Fibroblast of gingiva (primary cell): Measurements from ENCODE around the gene EPHA3.

Experiments used
- DNase-seq: peaks from one replicate; pipeline ENCODE4 v3.0.0-alpha.2; 2011; ENCODE audit warnings: low read depth

The EPHA3 gene

DNA sequence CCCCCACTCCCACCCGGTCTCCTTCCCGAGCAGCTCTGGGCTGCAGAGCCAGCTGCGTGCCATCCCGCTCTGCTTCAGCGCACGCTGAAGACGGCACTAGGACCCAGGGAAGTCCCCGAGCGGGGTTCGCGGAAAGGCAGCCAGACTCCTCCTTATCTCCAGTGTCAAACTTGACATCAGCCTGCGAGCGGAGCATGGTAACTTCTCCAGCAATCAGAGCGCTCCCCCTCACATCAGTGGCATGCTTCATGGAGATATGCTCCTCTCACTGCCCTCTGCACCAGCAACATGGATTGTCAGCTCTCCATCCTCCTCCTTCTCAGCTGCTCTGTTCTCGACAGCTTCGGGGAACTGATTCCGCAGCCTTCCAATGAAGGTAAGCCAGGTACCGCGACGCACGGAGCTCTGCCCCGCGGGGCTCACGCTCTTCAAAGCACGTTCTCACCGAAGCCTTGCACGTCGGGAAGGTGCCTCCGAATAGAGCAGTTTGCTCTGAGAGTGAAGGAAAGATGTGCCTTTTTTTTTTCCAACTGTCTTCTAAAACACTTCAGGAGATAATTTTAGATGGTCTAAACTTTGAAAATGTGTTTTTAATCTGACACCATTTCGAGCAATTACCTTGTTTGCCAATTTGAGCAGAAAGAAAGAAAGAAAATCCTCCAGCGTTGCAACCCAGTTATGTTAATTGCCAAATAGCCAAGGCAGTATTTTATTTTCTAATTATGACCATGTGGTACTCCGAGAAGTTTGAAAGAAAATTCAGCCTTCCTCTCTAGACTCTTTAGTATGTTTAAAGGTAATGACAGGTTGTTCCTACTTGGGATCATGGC, at the start of gene EPHA3:
Gene EPHA3, plus strand, starts transcription at position 161 of the 830 bp plus-strand sequence. Its CDS starts 128 bp downstream, at position 289.
- peak; percentile 75 for DNase-seq

DNA sequence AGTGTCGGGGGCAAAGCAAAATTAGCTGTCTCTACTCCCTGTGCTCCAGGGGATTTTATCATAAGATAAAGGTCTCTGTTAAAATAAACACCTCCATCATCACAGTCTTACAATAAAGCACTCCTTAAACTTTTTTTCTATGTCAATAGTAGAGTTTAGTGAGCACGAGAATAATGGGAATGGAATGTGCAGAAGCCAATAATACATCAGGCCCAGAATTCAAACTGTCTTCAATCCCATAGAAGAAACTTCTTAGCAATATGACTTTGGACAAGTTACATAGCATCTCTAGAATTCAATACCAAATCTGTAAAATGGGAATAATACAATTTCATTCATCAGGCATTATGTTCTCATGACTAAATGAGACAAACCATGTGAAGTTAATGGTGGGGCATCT, 49.0 kb upstream of the EPHA3 start:
- DNase-seq = no peak

GRCh38 chr3:89059211-89059925, 48.1 kb upstream of the EPHA3 start:
- DNase-seq = peak; percentile 43

GRCh38 chr3:89061259-89061658, 46.2 kb upstream of the EPHA3 start:
- no peak for DNase-seq

GRCh38 chr3:89067736-89068135, 39.7 kb upstream of the EPHA3 start:
- no peak for DNase-seq

GRCh38 chr3:89072642-89073041, 34.8 kb upstream of the EPHA3 start:
- no peak for DNase-seq

GRCh38 chr3:89079944-89080343, 27.5 kb upstream of the EPHA3 start:
- no peak for DNase-seq

DNA sequence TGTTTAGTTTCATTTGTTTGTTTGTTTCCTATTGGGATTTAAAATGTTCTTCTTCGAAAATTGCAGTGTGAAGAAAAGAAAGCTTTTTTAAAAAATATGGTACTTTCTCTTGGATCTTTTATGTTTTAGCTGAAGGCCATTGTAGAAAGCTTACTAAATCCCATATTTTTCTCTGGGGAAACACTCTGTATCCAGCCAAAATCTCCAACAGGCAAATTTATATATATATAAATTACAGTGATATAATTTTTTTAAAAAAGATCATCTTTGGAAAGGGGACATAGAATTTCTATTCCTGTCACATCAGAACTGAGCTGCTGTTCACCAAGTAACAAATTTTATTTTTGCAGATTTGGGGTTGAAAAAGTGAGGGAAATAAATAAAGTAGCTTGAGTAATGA, 19.6 kb upstream of the EPHA3 start:
- no peak for DNase-seq

- no peak for DNase-seq
These were observed 9.2 kb upstream of the EPHA3 start for GRCh38 chr3:89098173-89098572.

DNA sequence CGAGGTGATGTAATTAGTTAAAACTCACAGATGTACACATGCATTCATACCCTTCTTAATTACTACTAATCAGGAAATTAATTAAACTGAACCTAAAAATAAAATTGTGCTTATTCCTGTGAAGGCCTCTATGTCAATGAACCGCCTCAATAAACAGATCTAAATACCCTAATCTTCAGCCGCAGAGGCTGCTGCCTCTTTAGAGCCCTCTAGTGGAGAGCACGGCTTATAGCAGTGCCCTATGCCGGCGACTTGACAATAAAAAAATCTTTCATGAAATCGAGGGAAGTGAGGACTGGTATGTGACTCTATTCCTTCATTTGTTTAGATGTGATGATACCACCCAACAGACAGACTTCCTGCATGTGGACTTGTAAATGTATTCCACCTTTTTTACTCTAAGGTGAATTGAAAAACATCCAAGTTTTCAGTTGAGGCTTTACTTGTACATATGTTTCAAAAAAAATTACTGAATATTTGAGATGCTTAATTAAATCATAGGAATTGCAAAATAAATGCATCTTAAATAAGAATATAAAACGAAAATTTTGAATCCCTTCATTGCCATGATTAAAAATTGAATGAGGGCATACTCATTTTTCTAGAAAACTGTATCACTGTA, 8.3 kb upstream of the EPHA3 start:
- peak; percentile 57 for DNase-seq

- DNase-seq = no peak
These were observed 6.2 kb upstream of the EPHA3 start for GRCh38 chr3:89101251-89101650.

- no peak for DNase-seq
These were observed 5.5 kb upstream of the EPHA3 start for GRCh38 chr3:89101921-89102320.

DNA sequence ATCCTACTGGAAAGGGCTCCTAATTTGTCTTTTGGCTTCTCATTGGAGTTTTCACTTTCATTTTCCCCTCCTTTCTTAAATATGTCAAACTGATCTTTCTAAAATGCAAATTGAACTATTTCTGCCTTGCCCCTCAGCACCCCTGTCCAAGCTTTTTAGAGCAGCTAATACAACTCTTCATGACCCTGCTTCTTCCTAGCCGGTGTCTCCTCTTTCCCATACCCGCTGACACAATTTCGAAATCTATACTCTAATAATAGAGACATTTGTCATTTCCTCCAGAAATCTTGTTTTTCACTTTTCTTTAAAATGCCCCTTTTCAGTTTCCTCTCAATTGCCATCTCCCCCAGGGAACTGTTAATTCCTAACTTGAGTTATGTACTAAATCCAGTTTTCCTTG, 2.9 kb upstream of the EPHA3 start:
- no peak for DNase-seq

DNA sequence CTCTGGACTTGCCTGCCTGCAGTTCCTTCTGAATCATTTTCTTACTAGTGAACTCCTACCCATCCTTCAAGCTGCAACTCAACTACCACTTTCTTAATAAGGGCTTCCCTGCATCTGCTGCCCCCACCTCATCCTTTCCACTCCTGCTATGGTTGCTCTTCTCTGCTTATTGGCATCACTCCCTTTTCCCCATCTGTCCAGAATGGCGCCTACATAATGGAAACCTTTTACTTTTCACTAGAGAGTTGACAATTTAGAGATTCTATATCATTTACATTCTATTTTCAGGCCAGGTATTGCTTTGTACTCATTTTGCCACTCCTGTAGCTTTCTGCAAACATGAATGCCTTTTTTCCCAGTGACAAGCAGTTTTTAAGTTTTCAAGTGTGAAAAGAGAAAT, 1.9 kb upstream of the EPHA3 start:
- no peak for DNase-seq

DNA sequence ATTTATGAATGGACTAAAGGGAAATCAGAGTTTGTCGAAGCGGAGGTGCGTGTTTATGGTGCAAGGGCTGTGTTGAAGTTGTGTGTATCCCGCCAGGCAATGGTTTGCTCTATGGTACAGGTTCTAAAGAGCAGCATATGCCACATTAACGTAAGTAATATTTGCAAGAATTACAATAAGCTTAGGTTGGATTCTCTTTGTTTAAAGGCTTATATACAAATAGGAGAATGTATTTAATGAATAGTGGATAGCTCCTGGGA, 800 bp downstream of the EPHA3 start:
- DNase-seq = no peak

GRCh38 chr3:89113344-89113743, 5.9 kb downstream of the EPHA3 start:
- DNase-seq = no peak

GRCh38 chr3:89113893-89114840, 6.7 kb downstream of the EPHA3 start:
- peak; percentile 64 for DNase-seq

- peak; percentile 42 for DNase-seq
These were observed 7.4 kb downstream of the EPHA3 start for GRCh38 chr3:89114841-89115223.

DNA sequence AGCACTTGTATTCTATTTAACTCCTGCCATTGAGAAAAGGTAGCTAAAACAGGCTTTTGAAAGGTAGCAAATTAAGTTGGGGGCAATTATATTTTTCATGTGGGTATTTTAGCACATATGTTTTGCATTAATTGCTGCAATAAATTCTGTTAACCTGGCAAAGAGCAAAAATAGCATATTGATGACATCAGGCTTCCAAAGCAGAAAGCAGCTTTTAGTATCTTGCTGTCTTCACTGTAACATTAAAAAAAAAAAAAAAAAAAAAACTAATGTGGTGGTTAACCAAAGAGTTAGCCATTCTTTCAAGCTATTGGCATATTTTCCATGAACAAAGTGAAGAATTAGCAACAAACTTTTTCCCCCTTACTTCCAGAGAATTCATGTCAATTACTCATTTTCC, 9.1 kb downstream of the EPHA3 start:
- peak; percentile 27 for DNase-seq

DNA sequence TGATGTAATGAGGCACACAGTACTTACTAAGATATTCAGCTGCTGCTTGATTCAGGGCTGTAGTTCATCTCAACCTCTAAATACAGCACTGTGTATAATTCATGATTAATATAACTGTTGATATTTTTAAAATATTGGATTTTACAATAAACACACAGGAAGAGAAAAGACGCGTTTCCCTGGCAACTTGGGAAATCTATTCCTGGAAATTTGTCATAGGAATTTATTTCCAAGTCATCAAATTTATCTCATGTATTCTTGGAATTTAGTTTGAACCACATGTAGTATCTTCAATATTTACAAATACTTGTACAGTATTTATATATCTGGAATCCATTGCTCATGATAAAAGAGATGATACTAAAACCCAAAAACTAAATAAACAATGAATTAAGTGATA, 30.6 kb downstream of the EPHA3 start:
- DNase-seq = no peak

GRCh38 chr3:89139870-89140269, 32.4 kb downstream of the EPHA3 start:
- no peak for DNase-seq

DNA sequence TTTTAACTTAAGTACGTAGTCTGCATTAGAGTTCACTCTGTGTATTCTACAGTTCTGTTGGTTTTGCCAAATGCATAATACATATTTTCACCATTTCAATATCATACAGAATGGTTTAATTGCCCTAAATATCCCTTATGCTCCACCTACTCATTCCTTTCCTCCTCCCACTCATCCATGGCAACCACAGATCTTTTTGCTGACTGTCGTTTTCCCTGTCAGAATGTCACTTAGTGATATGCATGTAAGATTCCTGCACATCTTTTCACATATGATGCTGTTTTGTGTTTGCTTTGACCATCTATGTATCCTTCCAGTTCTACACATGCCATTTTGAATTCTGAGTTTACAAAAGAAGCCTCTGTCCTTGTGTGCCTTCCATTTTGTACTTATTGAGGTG, 36.7 kb downstream of the EPHA3 start:
- no peak for DNase-seq
